Muscle layer of duodenum (tissue), 2 donors: ENCODE data around the gene ADGRG2.
"Not testable (repeated sequence)": the region's sequence is repeated elsewhere in the genome, so short reads cannot be mapped to it uniquely, and the experiment has no call there.

Experiments used
- H3K27ac ChIP-seq: one replicate; pipeline ENCODE4 v1.7.0; 2013; ENCODE audit warnings: mild to moderate bottlenecking, low read length
- H3K27me3 ChIP-seq: one replicate; pipeline ENCODE4 v1.7.0; 2013; ENCODE audit warnings: low read depth, mild to moderate bottlenecking, control low read depth, low read length
- H3K36me3 ChIP-seq, 2 donors: one replicate each; pipeline ENCODE4 v1.7.0; 2013; ENCODE audit warnings: low read length in 2 of 2, control low read depth in 1 of 2, mild to moderate bottlenecking in 1 of 2; ENCODE audit not compliant: insufficient read depth in 2 of 2, control insufficient read depth in 1 of 2
- H3K4me1 ChIP-seq, 2 donors: one replicate each; pipeline ENCODE4 v1.7.0; 2013; ENCODE audit warnings: low read length in 2 of 2, mild to moderate bottlenecking in 2 of 2, control low read depth in 1 of 2, moderate library complexity in 1 of 2; ENCODE audit not compliant: insufficient read depth in 2 of 2, control insufficient read depth in 1 of 2
- H3K4me3 ChIP-seq, 2 donors: one replicate each; pipeline ENCODE4 v1.7.0; 2013; ENCODE audit warnings: low read length in 2 of 2, low read depth in 1 of 2, mild to moderate bottlenecking in 1 of 2
- H3K9me3 ChIP-seq, 2 donors: one replicate each; pipeline ENCODE4 v1.7.0; 2013; ENCODE audit warnings: low read length in 2 of 2, control low read depth in 1 of 2, mild to moderate bottlenecking in 1 of 2; ENCODE audit not compliant: control insufficient read depth in 1 of 2
- donor health status: healthy.

Gene ADGRG2

DNA sequence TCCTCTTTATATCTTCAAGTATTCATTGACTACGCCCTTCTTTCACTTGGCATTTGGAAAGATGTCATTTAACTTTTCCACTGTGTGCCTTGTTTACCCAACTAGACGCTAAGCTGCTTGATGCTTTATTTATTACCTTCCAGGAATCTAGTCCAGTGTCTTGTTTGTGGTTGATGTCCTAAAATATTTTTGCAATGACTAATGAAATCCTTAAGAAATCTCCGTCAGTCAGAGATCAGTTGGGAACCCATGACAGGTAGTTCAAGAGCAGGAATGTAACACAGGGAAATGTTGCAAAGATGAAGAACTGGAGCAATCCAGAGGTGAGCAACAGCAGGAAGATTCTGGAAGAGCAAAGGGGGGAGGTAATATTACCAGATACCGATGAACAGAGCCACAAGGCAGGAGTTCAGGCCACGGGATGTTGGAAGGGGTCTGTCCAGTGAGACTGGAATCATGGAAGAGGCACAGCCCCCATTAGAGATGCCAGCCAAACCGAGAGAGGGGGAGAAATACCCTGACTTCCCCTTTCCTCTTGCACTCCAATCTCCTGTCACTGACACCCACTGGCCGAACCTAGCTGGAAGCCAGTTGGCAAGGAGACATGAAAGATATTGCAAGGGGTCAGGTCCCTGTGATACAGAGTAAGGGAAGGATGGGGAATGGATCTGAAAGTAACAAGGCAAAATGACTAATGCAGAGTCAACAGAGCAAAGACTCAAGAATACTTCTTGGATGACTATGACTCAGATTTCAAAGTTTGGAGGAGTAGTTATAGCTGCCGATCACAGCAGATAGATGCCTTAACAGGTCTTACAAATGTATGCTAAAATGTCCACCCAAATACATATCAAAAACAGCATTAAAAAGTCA, 75.7 kb downstream of the ADGRG2 start:
- no peaks in the 10 kb centered on the region for H3K4me1 ChIP-seq

DNA sequence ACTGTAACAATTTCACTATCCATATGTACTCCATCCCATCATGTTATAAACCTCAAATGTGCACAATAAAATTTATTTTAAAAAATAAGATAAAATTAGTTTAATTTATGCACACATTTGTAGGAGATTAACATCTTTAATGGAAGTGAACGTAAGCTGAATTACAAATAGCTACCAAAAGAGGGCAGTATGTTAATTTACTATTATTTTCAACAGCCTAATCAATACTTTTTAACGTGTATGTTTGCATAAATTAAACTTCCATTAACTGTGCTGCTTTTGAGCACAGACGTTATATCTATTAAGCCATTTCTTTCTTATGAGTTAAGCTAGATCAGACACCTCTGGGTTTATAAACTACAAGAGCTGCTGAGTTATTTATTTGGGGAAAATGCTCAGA, 81.9 kb downstream of the ADGRG2 start:
- no peaks in the 10 kb centered on the region for H3K9me3 ChIP-seq
- no peaks in the 10 kb centered on the region for H3K27me3 ChIP-seq
- no peak overlapping the region for H3K4me3 ChIP-seq
- no peaks in the 10 kb centered on the region for H3K36me3 ChIP-seq
- H3K27ac ChIP-seq, result no peak overlapping the region
- H3K4me1 ChIP-seq, result no peaks in the 10 kb centered on the region

More for the DNA sequence above, 75.7 kb downstream of the ADGRG2 start:
- H3K4me3 ChIP-seq, result no peak overlapping the region
- no peaks in the 10 kb centered on the region for H3K9me3 ChIP-seq
- H3K27me3 ChIP-seq, result no peaks in the 10 kb centered on the region
- no peak overlapping the region for H3K27ac ChIP-seq
- no peaks in the 10 kb centered on the region for H3K36me3 ChIP-seq

DNA sequence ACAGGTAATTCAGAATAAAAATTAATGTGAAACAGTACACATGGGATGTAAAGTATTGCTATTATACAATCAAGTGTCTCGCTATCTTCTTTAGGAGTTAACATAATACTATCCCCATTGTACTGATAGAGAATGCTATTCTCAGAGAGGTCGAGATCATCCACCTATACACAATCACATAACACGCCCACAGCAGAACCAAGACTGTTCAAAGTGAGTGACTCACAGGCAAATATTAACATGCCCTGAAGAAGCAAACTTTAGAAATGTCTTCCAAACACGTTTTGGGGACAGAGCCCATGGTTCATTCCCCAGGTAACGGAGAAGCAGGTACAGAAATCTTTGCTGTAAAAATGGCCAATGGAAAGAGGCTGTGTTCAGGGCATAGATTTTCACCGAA, 88.2 kb downstream of the ADGRG2 start:
- Histone ChIP-seq H3K9me3 (no peaks in the 10 kb centered on the region), H3K36me3 (no peaks in the 10 kb centered on the region), H3K4me3 (no peak overlapping the region), H3K27me3 (no peaks in the 10 kb centered on the region), H3K4me1 (no peaks in the 10 kb centered on the region), H3K27ac (no peak overlapping the region)

DNA sequence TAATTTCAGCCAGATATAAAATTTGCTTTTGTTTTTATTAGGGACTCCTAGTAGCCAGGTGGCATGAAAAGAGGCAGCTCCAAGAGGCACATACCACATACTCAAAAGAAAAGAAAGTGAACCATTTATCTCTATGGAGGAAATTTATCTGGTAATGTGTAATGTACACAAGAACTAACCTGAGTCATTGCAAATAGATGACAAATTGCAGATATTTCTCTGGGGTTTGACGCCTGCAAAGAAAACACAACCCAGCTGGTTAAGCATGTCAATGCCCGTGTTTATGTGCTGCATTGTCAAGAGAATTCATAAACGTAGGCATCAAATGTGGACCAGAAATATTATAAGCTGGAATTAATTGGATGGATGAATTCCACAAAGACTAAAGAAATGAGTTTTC, 91.5 kb downstream of the ADGRG2 start:
- H3K9me3 ChIP-seq, result no peaks in the 10 kb centered on the region
- no peaks in the 10 kb centered on the region for H3K36me3 ChIP-seq
- H3K27ac ChIP-seq, result no peak overlapping the region
- H3K27me3 ChIP-seq, result no peaks in the 10 kb centered on the region
- no peak overlapping the region for H3K4me3 ChIP-seq
- no peaks in the 10 kb centered on the region for H3K4me1 ChIP-seq

DNA sequence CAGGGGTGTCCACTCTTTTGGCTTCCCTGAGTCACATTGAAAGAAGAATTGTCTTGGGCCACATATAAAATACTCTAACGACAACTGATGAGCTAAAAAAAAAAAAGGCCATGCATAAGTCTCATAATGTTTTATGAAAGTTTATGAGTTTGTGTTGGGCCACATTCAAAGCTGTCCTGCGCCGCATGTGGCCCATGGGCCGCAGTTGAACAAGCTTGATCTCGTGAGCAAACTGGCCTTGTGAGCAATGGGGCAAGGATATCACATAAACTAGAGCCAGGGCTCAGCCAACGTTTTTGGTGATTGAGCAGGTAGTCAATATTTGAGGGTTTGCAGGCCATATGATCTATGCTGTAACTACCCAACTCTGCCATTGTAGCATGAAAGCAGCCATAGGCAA, 93.7 kb downstream of the ADGRG2 start:
- no peaks in the 10 kb centered on the region for H3K27me3 ChIP-seq
- H3K9me3 ChIP-seq, result no peaks in the 10 kb centered on the region
- H3K27ac ChIP-seq, result no peak overlapping the region
- no peak overlapping the region for H3K4me3 ChIP-seq
- H3K4me1 ChIP-seq, result no peaks in the 10 kb centered on the region
- H3K36me3 ChIP-seq, result no peaks in the 10 kb centered on the region

DNA sequence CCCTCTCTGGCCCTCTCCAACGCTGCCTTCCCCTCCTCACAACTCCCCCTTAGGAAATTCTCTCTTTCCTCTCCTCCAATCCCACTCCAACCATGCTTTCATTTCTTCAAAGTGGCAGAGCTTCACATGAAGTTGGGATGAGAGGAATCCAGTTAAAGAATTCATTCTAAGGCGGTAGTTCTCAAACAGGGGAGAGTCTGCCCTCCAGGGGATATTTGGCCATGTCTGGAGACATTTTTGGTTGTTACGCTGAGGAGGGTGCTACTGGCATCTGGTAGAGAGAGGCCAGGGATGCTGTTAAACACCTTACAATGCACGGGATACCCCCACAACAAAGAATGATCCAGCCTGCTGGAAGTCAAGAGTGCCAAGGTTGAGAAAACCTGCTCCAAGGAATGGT, 97.9 kb downstream of the ADGRG2 start:
- H3K9me3 ChIP-seq, result no peaks in the 10 kb centered on the region
- no peaks in the 10 kb centered on the region for H3K27me3 ChIP-seq
- no peaks in the 10 kb centered on the region for H3K4me1 ChIP-seq
- no peaks in the 10 kb centered on the region for H3K36me3 ChIP-seq
- no peak overlapping the region for H3K4me3 ChIP-seq
- no peak overlapping the region for H3K27ac ChIP-seq

DNA sequence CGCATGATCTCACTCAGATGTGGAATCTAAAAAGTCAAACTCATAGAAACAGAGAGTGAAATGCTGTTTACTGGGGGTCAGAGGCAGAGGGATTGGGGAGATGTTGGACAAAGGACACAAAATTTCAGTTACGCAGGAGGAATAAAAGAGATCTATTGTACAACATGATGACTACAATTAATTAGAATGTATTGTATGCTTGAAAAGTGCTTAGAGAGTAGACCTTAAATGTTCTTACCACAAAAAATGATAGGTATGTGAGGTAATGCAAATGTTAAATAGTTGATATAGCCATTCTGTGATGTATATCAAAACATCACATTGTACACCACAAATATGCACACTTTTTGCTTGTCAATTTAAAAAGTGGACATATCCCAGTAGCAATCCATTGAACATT, 102.3 kb downstream of the ADGRG2 start:
- no peaks in the 10 kb centered on the region for H3K4me1 ChIP-seq
- no peaks in the 10 kb centered on the region for H3K27me3 ChIP-seq
- no peak overlapping the region for H3K27ac ChIP-seq
- no peak overlapping the region for H3K4me3 ChIP-seq
- H3K36me3 ChIP-seq, result no peaks in the 10 kb centered on the region
- H3K9me3 ChIP-seq, result no peaks in the 10 kb centered on the region

DNA sequence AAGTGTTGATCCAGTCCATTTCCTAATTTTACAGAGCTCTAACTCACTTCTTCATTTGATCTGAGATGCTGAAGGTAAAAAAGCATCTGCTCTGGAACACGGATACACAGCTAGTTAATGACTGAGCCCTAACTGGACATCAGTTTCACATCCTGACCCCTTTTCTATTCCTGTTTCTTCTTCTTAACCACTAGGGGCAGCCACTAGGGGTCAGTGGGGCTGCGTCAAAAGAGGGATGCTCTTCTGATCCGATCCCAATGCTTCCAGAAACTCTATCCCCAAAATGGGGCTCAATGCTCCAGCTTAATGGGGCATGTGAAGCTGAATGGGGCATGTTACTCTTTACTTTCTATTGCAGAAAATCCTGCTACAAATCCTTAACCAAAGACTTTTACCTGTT, 105.0 kb downstream of the ADGRG2 start:
- H3K9me3 ChIP-seq, result no peaks in the 10 kb centered on the region
- H3K4me1 ChIP-seq, result no peaks in the 10 kb centered on the region
- no peak overlapping the region for H3K27ac ChIP-seq
- H3K4me3 ChIP-seq, result no peak overlapping the region
- no peaks in the 10 kb centered on the region for H3K27me3 ChIP-seq
- H3K36me3 ChIP-seq, result no peaks in the 10 kb centered on the region

DNA sequence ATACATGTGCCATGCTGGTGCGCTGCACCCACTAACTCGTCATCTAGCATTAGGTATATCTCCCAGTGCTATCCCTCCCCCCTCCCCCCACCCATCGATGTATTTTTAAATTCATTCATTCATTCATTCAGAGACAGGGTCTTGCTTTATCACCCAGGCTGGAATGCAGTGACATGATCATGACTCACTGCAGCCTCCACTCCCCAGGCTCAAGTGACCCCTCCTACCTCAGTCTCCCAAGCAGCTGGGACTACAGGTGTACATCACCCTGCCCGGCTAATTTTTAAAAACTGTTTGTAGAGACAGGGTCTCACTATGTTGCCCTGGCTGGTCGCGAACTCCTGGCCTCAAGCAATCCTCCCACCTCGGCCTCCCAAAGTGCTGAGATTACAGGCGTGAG, 105.7 kb downstream of the ADGRG2 start:
- not testable (repeated sequence) for H3K4me1 ChIP-seq, H3K27me3 ChIP-seq, H3K4me3 ChIP-seq, H3K36me3 ChIP-seq, H3K27ac ChIP-seq, H3K9me3 ChIP-seq

DNA sequence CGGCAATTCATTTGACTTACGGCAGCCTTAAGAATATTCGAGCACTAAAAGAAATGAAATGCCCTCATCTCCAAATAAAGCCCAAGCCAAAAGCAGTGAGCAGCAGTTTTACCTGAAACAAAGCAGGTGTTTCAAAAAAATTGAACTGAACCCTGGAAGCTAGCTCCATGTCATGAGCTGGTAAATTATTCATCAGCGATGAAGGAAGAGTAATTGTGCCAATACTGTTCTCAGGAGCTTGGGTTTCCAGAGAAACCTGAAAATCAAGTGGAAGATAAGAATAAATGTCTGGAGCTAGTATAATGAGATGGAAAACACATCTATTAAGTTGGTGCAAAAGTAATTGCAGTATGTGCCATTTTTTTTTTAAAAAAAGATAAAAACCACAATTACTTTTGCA, 114.4 kb downstream of the ADGRG2 start:
- no peak overlapping the region for H3K27ac ChIP-seq
- H3K9me3 ChIP-seq, result no peaks in the 10 kb centered on the region

DNA sequence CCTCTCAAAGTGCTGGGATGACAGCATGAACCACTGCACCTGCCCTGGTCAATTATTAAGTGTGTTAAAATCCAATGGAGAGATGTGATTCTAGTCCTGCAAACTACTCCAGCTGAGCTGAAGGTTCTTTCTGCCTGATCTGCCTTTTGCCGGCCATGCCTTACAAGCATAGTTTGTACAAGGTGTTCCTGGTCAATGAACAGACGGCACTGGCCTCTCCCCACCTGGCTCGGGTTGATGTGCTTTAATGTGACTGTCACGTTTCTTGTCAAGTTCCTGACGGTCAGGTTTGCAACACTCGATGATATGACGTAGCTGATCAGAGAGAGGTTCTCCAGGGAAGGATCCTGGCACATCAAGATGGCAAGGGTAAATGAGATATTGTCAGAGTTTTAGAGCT, 115.3 kb downstream of the ADGRG2 start:
- no peaks in the 10 kb centered on the region for H3K4me1 ChIP-seq
- no peaks in the 10 kb centered on the region for H3K9me3 ChIP-seq
- H3K36me3 ChIP-seq, result no peaks in the 10 kb centered on the region
- H3K27me3 ChIP-seq, result no peaks in the 10 kb centered on the region
- H3K4me3 ChIP-seq, result no peak overlapping the region
- no peak overlapping the region for H3K27ac ChIP-seq

More for the DNA sequence above, 114.4 kb downstream of the ADGRG2 start:
- Histone ChIP-seq H3K4me1 (no peaks in the 10 kb centered on the region), H3K36me3 (no peaks in the 10 kb centered on the region), H3K4me3 (no peak overlapping the region), H3K27me3 (no peaks in the 10 kb centered on the region)

DNA sequence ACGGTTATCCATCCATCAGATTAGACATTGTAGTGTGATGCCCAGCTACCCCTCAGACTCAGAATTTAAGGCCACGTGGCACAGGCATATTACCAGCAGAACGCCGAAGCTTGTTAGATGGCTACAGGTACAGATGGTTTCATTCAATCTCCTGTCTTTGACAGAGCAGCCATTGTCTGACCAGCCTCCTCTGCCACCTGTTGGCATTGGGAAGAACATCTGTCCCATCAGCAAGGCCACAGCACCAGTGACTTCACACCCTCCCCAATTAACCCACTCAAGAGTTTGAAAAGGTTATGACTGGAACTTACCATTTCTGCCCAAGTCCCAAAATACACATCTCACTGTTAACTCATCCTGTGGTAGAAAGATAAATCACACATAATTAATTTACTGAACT, 116.4 kb downstream of the ADGRG2 start:
- H3K36me3 ChIP-seq, result no peaks in the 10 kb centered on the region
- no peak overlapping the region for H3K4me3 ChIP-seq
- no peaks in the 10 kb centered on the region for H3K27me3 ChIP-seq
- H3K27ac ChIP-seq, result no peak overlapping the region
- H3K4me1 ChIP-seq, result no peaks in the 10 kb centered on the region
- H3K9me3 ChIP-seq, result no peaks in the 10 kb centered on the region
